Measurements from ENCODE around the gene CPLANE1. TPM values are rescaled to one million over a fixed set of nuclear protein-coding genes. Genes with fewer than 3 reads are reported as not detected.
"Not testable (repeated sequence)": the region's sequence is repeated elsewhere in the genome, so short reads cannot be mapped to it uniquely, and the experiment has no call there.

The CPLANE1 gene
- total and polyA plus RNA-seq, 2 donors (not counting 3 experiments of a cell fraction or from before 2014, with no cell fraction given), result 4.6 to 21.5 TPM

DNA sequence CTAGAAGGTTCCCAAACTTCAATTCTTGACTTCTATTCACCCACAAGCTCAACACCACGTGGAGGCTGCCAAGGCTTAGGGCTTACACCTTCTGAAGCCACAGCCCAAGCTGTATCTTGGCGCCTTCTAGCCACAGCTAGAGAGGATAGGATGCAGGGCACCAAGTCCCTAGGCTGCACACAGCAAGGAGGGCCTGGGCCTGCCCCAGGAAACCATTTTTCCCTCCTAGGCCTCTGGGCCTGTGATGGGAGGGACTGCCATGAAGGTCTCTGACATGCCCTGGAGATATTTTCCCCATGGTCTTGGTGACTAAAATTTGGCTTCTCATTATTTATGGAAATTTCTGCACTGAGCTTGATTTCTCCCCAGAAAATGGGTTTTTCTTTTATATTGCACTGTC lies 112.5 kb downstream of the CPLANE1 start:
- intact Hi-C loops (cut with micrococcal nuclease), result no loop called here
- Histone ChIP-seq H3K79me2 (ENCODE audit: control insufficient read depth, insufficient read depth, low read length) (no peaks in the 10 kb centered on the region), H2AFZ (ENCODE audit: low read depth, low read length) (no peak overlapping the region), H3K4me1 (ENCODE audit: control insufficient read depth, extremely low read depth, insufficient read depth, low read length) (no peaks in the 10 kb centered on the region), H3K36me3 (ENCODE audit: control insufficient read depth in 2 of 2, extremely low read depth in 1 of 2, insufficient read depth in 2 of 2, low read length in 2 of 2) (peaks cover 0 to 4% of the 10 kb centered on the region in 2 experiments), H4K20me1 (replicated peaks; ENCODE audit: control insufficient read depth, extremely low read depth, insufficient read depth, low read length) (no peaks in the 10 kb centered on the region), H3K4me3 (replicated peaks in 1 of 3; ENCODE audit: insufficient read depth in 1 of 3, low read depth in 1 of 3, low read length in 3 of 3) (no peak overlapping the region), H3K9ac (replicated peaks; ENCODE audit: extremely low read depth, insufficient read depth, low read length) (no peak overlapping the region), H3K4me2 (ENCODE audit: insufficient read depth, low read length) (no peak overlapping the region), H3K9me1 (replicated peaks; ENCODE audit: control insufficient read depth, extremely low read depth, insufficient read depth, low read length) (no peaks in the 10 kb centered on the region), H3K27ac (ENCODE audit: insufficient read depth, low read depth, low read length) (no peak overlapping the region), H3K27me3 (ENCODE audit: control insufficient read depth in 2 of 2, insufficient read depth in 2 of 2, low read length in 2 of 2) (no peaks in the 10 kb centered on the region), H3K9me3 (replicated peaks; ENCODE audit: control insufficient read depth, insufficient read depth, low read length) (no peaks in the 10 kb centered on the region)
- FAIRE-seq (no peak), DNase-seq (ENCODE audit: low read depth, low spot score) (no peak)
- CTCF ChIA-PET, result interaction anchor here (0.8 to 1.9 kb wide), 2 partner anchors 11 to 99 kb away, joined by 3 to 6 read pairs; no protein-coding TSS in a partner anchor
- dilution Hi-C loops (cut with MboI; ENCODE audit: extremely low pct_ligation_motif_present, low sequenced_read_pairs), result no loop called here
- POLR2A ChIA-PET, result no interaction called here
- BruUV-seq (replicated peaks), result no TSS peak
- no peak for TF ChIP-seq JUN (IDR thresholded peaks at IDR 0.05; ENCODE audit: borderline replicate concordance, insufficient read depth, insufficient read length, low read depth)
- TF ChIP-seq FOS (IDR thresholded peaks at IDR 0.05; ENCODE audit: borderline replicate concordance, insufficient read depth, low read length), result no peak
- TF ChIP-seq MYC (IDR thresholded peaks at IDR 0.05; ENCODE audit: low read depth, low read length), result no peak
- TF ChIP-seq MAX (IDR thresholded peaks at IDR 0.05; ENCODE audit: insufficient read depth, insufficient read length), result no peak
- TF ChIP-seq, protein P1, sequence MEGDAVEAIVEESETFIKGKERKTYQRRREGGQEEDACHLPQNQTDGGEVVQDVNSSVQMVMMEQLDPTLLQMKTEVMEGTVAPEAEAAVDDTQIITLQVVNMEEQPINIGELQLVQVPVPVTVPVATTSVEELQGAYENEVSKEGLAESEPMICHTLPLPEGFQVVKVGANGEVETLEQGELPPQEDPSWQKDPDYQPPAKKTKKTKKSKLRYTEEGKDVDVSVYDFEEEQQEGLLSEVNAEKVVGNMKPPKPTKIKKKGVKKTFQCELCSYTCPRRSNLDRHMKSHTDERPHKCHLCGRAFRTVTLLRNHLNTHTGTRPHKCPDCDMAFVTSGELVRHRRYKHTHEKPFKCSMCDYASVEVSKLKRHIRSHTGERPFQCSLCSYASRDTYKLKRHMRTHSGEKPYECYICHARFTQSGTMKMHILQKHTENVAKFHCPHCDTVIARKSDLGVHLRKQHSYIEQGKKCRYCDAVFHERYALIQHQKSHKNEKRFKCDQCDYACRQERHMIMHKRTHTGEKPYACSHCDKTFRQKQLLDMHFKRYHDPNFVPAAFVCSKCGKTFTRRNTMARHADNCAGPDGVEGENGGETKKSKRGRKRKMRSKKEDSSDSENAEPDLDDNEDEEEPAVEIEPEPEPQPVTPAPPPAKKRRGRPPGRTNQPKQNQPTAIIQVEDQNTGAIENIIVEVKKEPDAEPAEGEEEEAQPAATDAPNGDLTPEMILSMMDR (IDR thresholded peaks at IDR 0.05; ENCODE audit: extremely low read depth in 1 of 2, insufficient read depth in 1 of 2, low read depth in 1 of 2, low read length in 2 of 2), result no peak
- no peak for TF ChIP-seq EZH2 (IDR thresholded peaks at IDR 0.05; ENCODE audit: borderline replicate concordance, low read depth, low read length, severe bottlenecking)
- no peak for TF ChIP-seq POLR2A (IDR thresholded peaks at IDR 0.05; ENCODE audit: low read depth, low read length)
- no peak for TF ChIP-seq POLR2AphosphoS5 (IDR thresholded peaks at IDR 0.05; ENCODE audit: insufficient read depth, low read depth, low read length)
- no peak for TF ChIP-seq GATA2 (IDR thresholded peaks at IDR 0.05; ENCODE audit: insufficient read depth, insufficient read length, low read depth, low read length)

- POLR2A ChIA-PET; H3K36me3 ChIP-seq (ENCODE audit: control insufficient read depth in 2 of 2, extremely low read depth in 1 of 2, insufficient read depth in 2 of 2, low read length in 2 of 2); FAIRE-seq; H3K27ac ChIP-seq (ENCODE audit: insufficient read depth, low read depth, low read length); BruUV-seq (replicated peaks); H4K20me1 ChIP-seq (replicated peaks; ENCODE audit: control insufficient read depth, extremely low read depth, insufficient read depth, low read length); H2AFZ ChIP-seq (ENCODE audit: low read depth, low read length); H3K79me2 ChIP-seq (ENCODE audit: control insufficient read depth, insufficient read depth, low read length); intact Hi-C loops (cut with micrococcal nuclease); H3K9me3 ChIP-seq (replicated peaks; ENCODE audit: control insufficient read depth, insufficient read depth, low read length); CTCF ChIA-PET; H3K27me3 ChIP-seq (ENCODE audit: control insufficient read depth in 2 of 2, insufficient read depth in 2 of 2, low read length in 2 of 2); H3K9ac ChIP-seq (replicated peaks; ENCODE audit: extremely low read depth, insufficient read depth, low read length); DNase-seq (ENCODE audit: low read depth, low spot score); H3K4me1 ChIP-seq (ENCODE audit: control insufficient read depth, extremely low read depth, insufficient read depth, low read length); H3K9me1 ChIP-seq (replicated peaks; ENCODE audit: control insufficient read depth, extremely low read depth, insufficient read depth, low read length); H3K4me2 ChIP-seq (ENCODE audit: insufficient read depth, low read length); H3K4me3 ChIP-seq (replicated peaks in 1 of 3; ENCODE audit: insufficient read depth in 1 of 3, low read depth in 1 of 3, low read length in 3 of 3); dilution Hi-C loops (cut with MboI; ENCODE audit: extremely low pct_ligation_motif_present, low sequenced_read_pairs): not testable (repeated sequence)
These were observed 113.9 kb downstream of the CPLANE1 start for GRCh38 chr5:37135312-37135711.
